ENCODE results near the gene DMRTB1. TPM values are rescaled to one million over a fixed set of nuclear protein-coding genes. Genes with fewer than 3 reads are reported as not detected.

DMRTB1 gene
- total and polyA plus RNA-seq, 2 of the 8 experiments (the other 6 are each of a cell fraction or from before 2014, with no cell fraction given), result 0.06 to 0.35 TPM

GRCh38 chr1:53439337-53440207 is 19.6 kb upstream of the DMRTB1 start (continued):
- TF ChIP-seq CHD7 (IDR thresholded peaks at IDR 0.05; ENCODE audit: insufficient replicate concordance, low read length) (no peak), NANOG (IDR thresholded peaks at IDR 0.05; ENCODE audit: insufficient read depth, low read depth, low read length, poor library complexity, severe bottlenecking) (no peak)
